ENCODE measurements around the gene CPSF4L. TPM values are rescaled to one million over a fixed set of nuclear protein-coding genes. Genes with fewer than 3 reads are reported as not detected.

Gene CPSF4L
- polyA plus RNA-seq, 1 donor (not counting 4 experiments of a cell fraction or from before 2014, with no cell fraction given): not detected

DNA sequence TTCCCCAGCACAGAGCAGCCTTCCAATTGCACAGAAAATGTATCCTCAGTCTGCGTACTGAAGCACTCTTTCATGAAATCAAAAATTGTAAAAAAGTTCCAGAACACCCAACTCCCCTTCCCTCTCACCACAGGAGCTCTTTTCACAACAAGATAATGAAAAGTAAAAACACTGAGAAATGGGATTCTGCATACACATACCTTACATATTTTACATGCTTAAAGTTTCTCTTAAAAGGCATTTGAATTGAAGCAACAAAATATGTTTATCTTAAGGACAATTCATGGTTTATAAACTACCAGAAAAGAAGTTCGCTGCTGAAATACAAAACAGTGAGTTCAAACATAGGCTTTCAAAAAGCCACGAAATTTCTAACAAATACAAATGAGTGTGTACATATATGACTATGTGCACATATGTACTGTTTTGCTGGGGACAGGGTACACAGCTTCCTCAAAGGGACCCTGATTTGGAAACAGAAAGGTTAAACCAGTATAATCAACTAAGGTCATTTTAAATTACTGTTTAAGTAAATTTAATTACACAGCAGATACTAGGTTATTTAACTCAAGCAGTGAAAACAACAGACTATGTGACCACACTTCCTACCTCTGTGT, 35.0 kb downstream of the CPSF4L start:
- Histone ChIP-seq H3K4me3 (ENCODE audit: control insufficient read depth in 2 of 3, extremely low read depth in 1 of 3, insufficient read depth in 2 of 3, low read depth in 1 of 3, low read length in 3 of 3) (no peak overlapping the region), H3K4me1 (ENCODE audit: control insufficient read depth, extremely low read depth, insufficient read depth, low read length) (peaks cover 45% of the 10 kb centered on the region), H3K9me3 (ENCODE audit: control insufficient read depth, low read depth, low read length) (no peaks in the 10 kb centered on the region), H2AFZ (ENCODE audit: control insufficient read depth, low read length) (no peak overlapping the region), H3K4me2 (ENCODE audit: control insufficient read depth, extremely low read depth, insufficient read depth, low read depth, low read length) (peak overlapping the region; percentile 64), H3K79me2 (ENCODE audit: control insufficient read depth, insufficient read depth, low read length) (peaks cover 54% of the 10 kb centered on the region), H3K36me3 (ENCODE audit: control insufficient read depth in 2 of 2, extremely low read depth in 1 of 2, insufficient read depth in 2 of 2, low read length in 2 of 2) (peaks cover 0 to 2% of the 10 kb centered on the region in 2 experiments), H3K9ac (ENCODE audit: control insufficient read depth, extremely low read depth, insufficient read depth, low read length) (no peak overlapping the region), H3K27ac (ENCODE audit: control insufficient read depth, insufficient read depth, low read length) (peak overlapping the region; percentile 53), H3K9me1 (ENCODE audit: control insufficient read depth, extremely low read depth, insufficient read depth, low read length) (peaks cover 3% of the 10 kb centered on the region), H3K27me3 (ENCODE audit: control insufficient read depth, extremely low read depth, insufficient read depth, low read length) (no peaks in the 10 kb centered on the region), H4K20me1 (ENCODE audit: control insufficient read depth, extremely low read depth, insufficient read depth, low read length) (no peaks in the 10 kb centered on the region)
- FAIRE-seq: no peak
- DNase-seq (ENCODE audit: low read depth, low spot score): no peak
- TF ChIP-seq, protein P1, sequence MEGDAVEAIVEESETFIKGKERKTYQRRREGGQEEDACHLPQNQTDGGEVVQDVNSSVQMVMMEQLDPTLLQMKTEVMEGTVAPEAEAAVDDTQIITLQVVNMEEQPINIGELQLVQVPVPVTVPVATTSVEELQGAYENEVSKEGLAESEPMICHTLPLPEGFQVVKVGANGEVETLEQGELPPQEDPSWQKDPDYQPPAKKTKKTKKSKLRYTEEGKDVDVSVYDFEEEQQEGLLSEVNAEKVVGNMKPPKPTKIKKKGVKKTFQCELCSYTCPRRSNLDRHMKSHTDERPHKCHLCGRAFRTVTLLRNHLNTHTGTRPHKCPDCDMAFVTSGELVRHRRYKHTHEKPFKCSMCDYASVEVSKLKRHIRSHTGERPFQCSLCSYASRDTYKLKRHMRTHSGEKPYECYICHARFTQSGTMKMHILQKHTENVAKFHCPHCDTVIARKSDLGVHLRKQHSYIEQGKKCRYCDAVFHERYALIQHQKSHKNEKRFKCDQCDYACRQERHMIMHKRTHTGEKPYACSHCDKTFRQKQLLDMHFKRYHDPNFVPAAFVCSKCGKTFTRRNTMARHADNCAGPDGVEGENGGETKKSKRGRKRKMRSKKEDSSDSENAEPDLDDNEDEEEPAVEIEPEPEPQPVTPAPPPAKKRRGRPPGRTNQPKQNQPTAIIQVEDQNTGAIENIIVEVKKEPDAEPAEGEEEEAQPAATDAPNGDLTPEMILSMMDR (optimal IDR thresholded peaks at IDR 0.05 in 1 of 3, IDR thresholded peaks at IDR 0.05 in 1 of 3, conservative IDR thresholded peaks at IDR 0.05 in 1 of 3; ENCODE audit: extremely low read depth in 1 of 3, insufficient read depth in 2 of 3, low read length in 3 of 3): no peak
- TF ChIP-seq EZH2 (IDR thresholded peaks at IDR 0.05; ENCODE audit: low read length): no peak
- dilution Hi-C loops (cut with MboI; ENCODE audit: extremely low pct_ligation_motif_present, low sequenced_read_pairs): no loop called here

- peak overlapping the region; percentile 71 for H3K27ac ChIP-seq (ENCODE audit: control insufficient read depth, insufficient read depth, low read length)
- peak overlapping the region; percentile 6 for H3K9ac ChIP-seq (ENCODE audit: control insufficient read depth, extremely low read depth, insufficient read depth, low read length)
- H3K9me1 ChIP-seq (ENCODE audit: control insufficient read depth, extremely low read depth, insufficient read depth, low read length): peaks cover 3% of the 10 kb centered on the region
- no peaks in the 10 kb centered on the region for H4K20me1 ChIP-seq (ENCODE audit: control insufficient read depth, extremely low read depth, insufficient read depth, low read length)
- TF ChIP-seq, protein P1 (optimal IDR thresholded peaks at IDR 0.05 in 1 of 3, IDR thresholded peaks at IDR 0.05 in 1 of 3, conservative IDR thresholded peaks at IDR 0.05 in 1 of 3; ENCODE audit: extremely low read depth in 1 of 3, insufficient read depth in 2 of 3, low read length in 3 of 3): no peak
- TF ChIP-seq EZH2 (IDR thresholded peaks at IDR 0.05; ENCODE audit: low read length): no peak
- H3K9me3 ChIP-seq (ENCODE audit: control insufficient read depth, low read depth, low read length): no peaks in the 10 kb centered on the region
- peaks cover 39% of the 10 kb centered on the region for H3K79me2 ChIP-seq (ENCODE audit: control insufficient read depth, insufficient read depth, low read length)
- H3K4me1 ChIP-seq (ENCODE audit: control insufficient read depth, extremely low read depth, insufficient read depth, low read length): peaks cover 36% of the 10 kb centered on the region
- peak overlapping the region; percentile 52 for H3K4me2 ChIP-seq (ENCODE audit: control insufficient read depth, extremely low read depth, insufficient read depth, low read depth, low read length)
- H3K4me3 ChIP-seq (ENCODE audit: control insufficient read depth in 2 of 3, extremely low read depth in 1 of 3, insufficient read depth in 2 of 3, low read depth in 1 of 3, low read length in 3 of 3): no peak overlapping the region
- H3K27me3 ChIP-seq (ENCODE audit: control insufficient read depth, extremely low read depth, insufficient read depth, low read length): no peaks in the 10 kb centered on the region
- DNase-seq (ENCODE audit: low read depth, low spot score): peak; percentile 19
- peaks cover 0 to 2% of the 10 kb centered on the region in 2 experiments for H3K36me3 ChIP-seq (ENCODE audit: control insufficient read depth in 2 of 2, extremely low read depth in 1 of 2, insufficient read depth in 2 of 2, low read length in 2 of 2)
- dilution Hi-C loops (cut with MboI; ENCODE audit: extremely low pct_ligation_motif_present, low sequenced_read_pairs): no loop called here
- H2AFZ ChIP-seq (ENCODE audit: control insufficient read depth, low read length): no peak overlapping the region
- FAIRE-seq: no peak
These were observed 36.9 kb downstream of the CPSF4L start for GRCh38 chr17:73224663-73225305.
